ENCODE results near the gene EHMT2. TPM values are rescaled to one million over a fixed set of nuclear protein-coding genes. Genes with fewer than 3 reads are reported as not detected.

EHMT2 gene
- total and polyA plus RNA-seq, 2 of the 13 experiments (the other 11 are each of a cell fraction or from before 2014, with no cell fraction given): 55.2 to 69.2 TPM

- TF ChIP-seq RBAK (CRISPR knock-in tag; IDR thresholded peaks at IDR 0.05) (peak; percentile 20; the same call in 1 of the 2 replicates), ELF3 (CRISPR knock-in tag; IDR thresholded peaks at IDR 0.05) (0 out of 2 replicates have a peak, but pooled peaks have one; percentile 12), SIX1 (CRISPR knock-in tag; IDR thresholded peaks at IDR 0.05; ENCODE audit: borderline replicate concordance) (no peak; the same call in 1 of the 2 replicates), PAXIP1 (CRISPR knock-in tag; conservative IDR thresholded peaks at IDR 0.05) (peak; percentile 57), NFRKB (IDR thresholded peaks at IDR 0.05) (no peak), ZSCAN29 (CRISPR knock-in tag; conservative IDR thresholded peaks at IDR 0.05) (no peak), SMARCC2 (IDR thresholded peaks at IDR 0.05) (no peak), GMEB1 (CRISPR knock-in tag; IDR thresholded peaks at IDR 0.05; ENCODE audit: borderline replicate concordance) (peak; percentile 16; the same call in 1 of the 2 replicates), ZNF230 (CRISPR knock-in tag; IDR thresholded peaks at IDR 0.05) (0 out of 2 replicates have a peak, but pooled peaks have one; percentile 42), IRF2 (CRISPR knock-in tag; IDR thresholded peaks at IDR 0.05) (no peak), ZNF547 (CRISPR knock-in tag; IDR thresholded peaks at IDR 0.05) (0 out of 2 replicates have a peak, but pooled peaks have one; percentile 46)
Observed at GRCh38 chr6:31940256-31940664, 42.8 kb upstream of the EHMT2 start (continued).

All from HepG2 (cell line).